ENCODE results near the gene CWF19L2. TPM values are rescaled to one million over a fixed set of nuclear protein-coding genes. Genes with fewer than 3 reads are reported as not detected.

Gene CWF19L2
- total RNA-seq, 1 experiment from 2014 or later, result 10.0 TPM

GRCh38 chr11:107307991-107308390 lies 149.6 kb downstream of the CWF19L2 start:
- Mint-ChIP-seq H3K4me1 (ENCODE audit: low read depth, unreplicated experiment) (no peaks in the 10 kb centered on the region), H3K9me3 (ENCODE audit: low read depth, unreplicated experiment) (no peaks in the 10 kb centered on the region), H3K27me3 (ENCODE audit: unreplicated experiment) (no peaks in the 10 kb centered on the region), H3K36me3 (ENCODE audit: insufficient read depth, unreplicated experiment) (no peaks in the 10 kb centered on the region), H3K4me3 (ENCODE audit: low read depth, unreplicated experiment) (no peak overlapping the region), H3K27ac (ENCODE audit: unreplicated experiment) (no peak overlapping the region)
- intact Hi-C loops (cut with micrococcal nuclease; ENCODE audit: unreplicated experiment), result no loop called here
- CTCF ChIA-PET, result no interaction called here
- DNase-seq, result no peak
- BruUV-seq (replicated peaks), result no TSS peak
- no peak for TF ChIP-seq CTCF (IDR thresholded peaks at IDR 0.05; ENCODE audit: unreplicated experiment)

GRCh38 chr11:107301878-107302277 lies 155.7 kb downstream of the CWF19L2 start:
- no peak overlapping the region for H3K4me3 Mint-ChIP-seq (ENCODE audit: low read depth, unreplicated experiment)
- no TSS peak for BruUV-seq (replicated peaks)
- no peak for DNase-seq
- H3K36me3 Mint-ChIP-seq (ENCODE audit: insufficient read depth, unreplicated experiment), result no peaks in the 10 kb centered on the region
- TF ChIP-seq CTCF (IDR thresholded peaks at IDR 0.05; ENCODE audit: unreplicated experiment), result no peak
- no peaks in the 10 kb centered on the region for H3K27me3 Mint-ChIP-seq (ENCODE audit: unreplicated experiment)
- CTCF ChIA-PET, result interaction anchor here (0.5 kb wide), 1 partner anchor 9 kb away, joined by 4 read pairs; no protein-coding TSS in a partner anchor
- no peaks in the 10 kb centered on the region for H3K9me3 Mint-ChIP-seq (ENCODE audit: low read depth, unreplicated experiment)
- no peaks in the 10 kb centered on the region for H3K4me1 Mint-ChIP-seq (ENCODE audit: low read depth, unreplicated experiment)
- H3K27ac Mint-ChIP-seq (ENCODE audit: unreplicated experiment), result no peak overlapping the region
- intact Hi-C loops (cut with micrococcal nuclease; ENCODE audit: unreplicated experiment), result no loop called here

DNA sequence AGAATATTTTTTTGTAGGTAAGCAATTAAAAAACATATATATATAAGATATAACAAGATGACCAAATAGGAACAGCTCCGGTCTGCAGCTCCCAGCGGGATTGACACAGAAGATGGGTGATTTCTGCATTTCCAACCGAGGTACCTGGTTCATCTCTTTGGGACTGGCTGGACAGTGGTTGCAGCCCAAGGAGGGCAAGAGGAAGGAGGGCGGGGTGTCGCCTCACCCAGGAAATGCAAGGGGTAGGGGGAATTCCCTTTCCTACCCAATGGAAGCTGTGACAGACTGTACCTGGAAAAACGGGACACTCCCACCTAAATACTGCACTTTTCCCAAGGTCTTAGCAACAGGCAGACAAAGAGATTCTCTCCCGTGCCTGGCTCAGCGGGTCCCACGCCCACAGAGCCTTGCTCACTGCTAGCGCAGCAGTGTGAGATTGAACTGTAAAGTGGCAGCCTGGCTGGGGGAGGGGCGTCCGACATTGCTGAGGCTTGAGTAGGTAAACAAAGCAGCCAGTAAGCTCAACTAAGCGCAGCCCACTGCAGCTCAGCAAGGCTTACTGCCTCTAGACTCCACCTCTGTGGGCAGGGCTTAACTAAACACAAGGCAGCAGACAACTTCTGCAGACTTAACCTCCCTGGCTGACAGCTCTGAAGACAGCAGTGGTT lies 163.8 kb downstream of the CWF19L2 start:
- TF ChIP-seq CTCF (IDR thresholded peaks at IDR 0.05; ENCODE audit: unreplicated experiment), result no peak
- no peaks in the 10 kb centered on the region for H3K36me3 Mint-ChIP-seq (ENCODE audit: insufficient read depth, unreplicated experiment)
- peaks cover 5% of the 10 kb centered on the region for H3K9me3 Mint-ChIP-seq (ENCODE audit: low read depth, unreplicated experiment)
- H3K27ac Mint-ChIP-seq (ENCODE audit: unreplicated experiment), result no peak overlapping the region
- H3K4me1 Mint-ChIP-seq (ENCODE audit: low read depth, unreplicated experiment), result no peaks in the 10 kb centered on the region
- CTCF ChIA-PET, result no interaction called here
- no peaks in the 10 kb centered on the region for H3K27me3 Mint-ChIP-seq (ENCODE audit: unreplicated experiment)
- peak; percentile 33 for DNase-seq
- intact Hi-C loops (cut with micrococcal nuclease; ENCODE audit: unreplicated experiment), result no loop called here
- H3K4me3 Mint-ChIP-seq (ENCODE audit: low read depth, unreplicated experiment), result peak overlapping the region; percentile 32
- no TSS peak for BruUV-seq (replicated peaks)

GRCh38 chr11:107282195-107282594 lies 175.4 kb downstream of the CWF19L2 start:
- H3K27me3 Mint-ChIP-seq (ENCODE audit: unreplicated experiment), result no peaks in the 10 kb centered on the region
- intact Hi-C loops (cut with micrococcal nuclease; ENCODE audit: unreplicated experiment), result no loop called here
- no peaks in the 10 kb centered on the region for H3K4me1 Mint-ChIP-seq (ENCODE audit: low read depth, unreplicated experiment)
- no peak overlapping the region for H3K4me3 Mint-ChIP-seq (ENCODE audit: low read depth, unreplicated experiment)
- no TSS peak for BruUV-seq (replicated peaks)
- H3K36me3 Mint-ChIP-seq (ENCODE audit: insufficient read depth, unreplicated experiment), result no peaks in the 10 kb centered on the region
- H3K27ac Mint-ChIP-seq (ENCODE audit: unreplicated experiment), result no peak overlapping the region
- DNase-seq, result no peak
- no peaks in the 10 kb centered on the region for H3K9me3 Mint-ChIP-seq (ENCODE audit: low read depth, unreplicated experiment)
- CTCF ChIA-PET, result no interaction called here
- TF ChIP-seq CTCF (IDR thresholded peaks at IDR 0.05; ENCODE audit: unreplicated experiment), result no peak

Other genes with a start within 250 kb of the CWF19L2 start
- gene ALKBH8, start 107.9 kb upstream of the CWF19L2 start, total RNA-seq (2022), result 6.2 and 6.8 TPM in 2 replicates
- gene ELMOD1, start 133.3 kb upstream of the CWF19L2 start, total RNA-seq (2022), result 0.35 TPM in 1 of 2 replicates, not detected in the other

Data from Calu3 (cell line).